ENCODE results near the gene PRMT1. TPM values are rescaled to one million over a fixed set of nuclear protein-coding genes. Genes with fewer than 3 reads are reported as not detected.

The PRMT1 gene
- total RNA-seq, 1 donor from 2014 or later = 235 TPM

- peak overlapping the region; percentile 69 for H3K27ac Mint-ChIP-seq (ENCODE audit: unreplicated experiment)
- peak overlapping the region; percentile 50 for H3K9ac ChIP-seq (ENCODE audit: low read length)
- DNase-seq (ENCODE audit: low read depth) = peak; percentile 49
Measured at GRCh38 chr19:49691243-49692146, 14.4 kb downstream of the PRMT1 start.

DNA sequence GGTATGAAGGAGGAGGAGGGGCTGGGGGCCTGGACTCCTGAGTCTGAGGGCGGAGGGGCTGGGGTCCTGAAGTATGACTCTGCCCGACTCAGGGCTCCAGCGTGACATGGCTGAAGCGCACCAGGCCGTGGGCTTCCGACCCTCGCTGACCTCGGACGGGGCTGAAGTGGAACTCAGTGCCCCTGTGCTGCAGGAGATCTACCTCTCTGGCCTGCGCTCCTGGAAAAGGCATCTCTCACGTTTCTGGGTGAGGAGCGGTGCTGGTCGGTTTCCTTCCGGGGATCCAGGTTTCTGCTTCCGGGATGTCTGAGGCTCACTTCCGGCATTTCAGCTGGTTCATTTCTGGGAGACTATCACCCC is 15.1 kb downstream of the PRMT1 start:
- no peaks in the 10 kb centered on the region for H3K9me3 Mint-ChIP-seq (ENCODE audit: unreplicated experiment)
- Histone ChIP-seq H4K20me1 (ENCODE audit: insufficient read depth, low read length) (peaks cover 14% of the 10 kb centered on the region), H3K9ac (ENCODE audit: low read length) (no peak overlapping the region), H3K9me3 (ENCODE audit: insufficient read depth, low read depth, low read length) (no peaks in the 10 kb centered on the region), H3K36me3 (ENCODE audit: insufficient read depth, low read length) (peaks cover 3% of the 10 kb centered on the region), H3K4me3 (ENCODE audit: insufficient read depth, low read depth, low read length) (no peak overlapping the region), H3K27ac (ENCODE audit: low read depth, low read length) (no peak overlapping the region), H3K79me2 (ENCODE audit: insufficient read depth, low read length) (no peaks in the 10 kb centered on the region), H3K4me2 (ENCODE audit: low read length) (peak overlapping the region; percentile 91), H3K4me1 (ENCODE audit: insufficient read depth, low read length) (peaks cover 15% of the 10 kb centered on the region), H2AFZ (ENCODE audit: low read depth, low read length) (peak overlapping the region; percentile 47), H3K27me3 (ENCODE audit: insufficient read depth, low read length) (no peaks in the 10 kb centered on the region)
- H3K4me1 Mint-ChIP-seq (ENCODE audit: low read depth, unreplicated experiment) = peaks cover 12% of the 10 kb centered on the region
- H3K36me3 Mint-ChIP-seq (ENCODE audit: low read depth, unreplicated experiment) = peaks cover 7% of the 10 kb centered on the region
- H3K27me3 Mint-ChIP-seq (ENCODE audit: low read depth, unreplicated experiment) = no peaks in the 10 kb centered on the region
- FAIRE-seq (no peak), DNase-seq (ENCODE audit: low read depth) (no peak)
- TF ChIP-seq, protein P1, sequence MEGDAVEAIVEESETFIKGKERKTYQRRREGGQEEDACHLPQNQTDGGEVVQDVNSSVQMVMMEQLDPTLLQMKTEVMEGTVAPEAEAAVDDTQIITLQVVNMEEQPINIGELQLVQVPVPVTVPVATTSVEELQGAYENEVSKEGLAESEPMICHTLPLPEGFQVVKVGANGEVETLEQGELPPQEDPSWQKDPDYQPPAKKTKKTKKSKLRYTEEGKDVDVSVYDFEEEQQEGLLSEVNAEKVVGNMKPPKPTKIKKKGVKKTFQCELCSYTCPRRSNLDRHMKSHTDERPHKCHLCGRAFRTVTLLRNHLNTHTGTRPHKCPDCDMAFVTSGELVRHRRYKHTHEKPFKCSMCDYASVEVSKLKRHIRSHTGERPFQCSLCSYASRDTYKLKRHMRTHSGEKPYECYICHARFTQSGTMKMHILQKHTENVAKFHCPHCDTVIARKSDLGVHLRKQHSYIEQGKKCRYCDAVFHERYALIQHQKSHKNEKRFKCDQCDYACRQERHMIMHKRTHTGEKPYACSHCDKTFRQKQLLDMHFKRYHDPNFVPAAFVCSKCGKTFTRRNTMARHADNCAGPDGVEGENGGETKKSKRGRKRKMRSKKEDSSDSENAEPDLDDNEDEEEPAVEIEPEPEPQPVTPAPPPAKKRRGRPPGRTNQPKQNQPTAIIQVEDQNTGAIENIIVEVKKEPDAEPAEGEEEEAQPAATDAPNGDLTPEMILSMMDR (IDR thresholded peaks at IDR 0.05; ENCODE audit: insufficient read depth, low read depth, low read length) = no peak
- H3K4me3 Mint-ChIP-seq (ENCODE audit: unreplicated experiment) = peak overlapping the region; percentile 90
- peak overlapping the region; percentile 47 for H3K27ac Mint-ChIP-seq (ENCODE audit: unreplicated experiment)

More at GRCh38 chr19:49691243-49692146, 14.4 kb downstream of the PRMT1 start:
- peak overlapping the region; percentile 54 for H2AFZ ChIP-seq (ENCODE audit: low read depth, low read length)
- TF ChIP-seq EZH2 (IDR thresholded peaks at IDR 0.05; ENCODE audit: insufficient read depth, low read length) = no peak
- TF ChIP-seq, protein P1 (IDR thresholded peaks at IDR 0.05; ENCODE audit: insufficient read depth, low read depth, low read length) = no peak
- no peak overlapping the region for H3K27ac ChIP-seq (ENCODE audit: low read depth, low read length)
- H3K27me3 Mint-ChIP-seq (ENCODE audit: low read depth, unreplicated experiment) = no peaks in the 10 kb centered on the region
- FAIRE-seq = no peak
- H3K27me3 ChIP-seq (ENCODE audit: insufficient read depth, low read length) = no peaks in the 10 kb centered on the region
- peaks cover 14% of the 10 kb centered on the region for H4K20me1 ChIP-seq (ENCODE audit: insufficient read depth, low read length)
- H3K4me2 ChIP-seq (ENCODE audit: low read length) = peak overlapping the region; percentile 91
- peak overlapping the region; percentile 90 for H3K4me3 Mint-ChIP-seq (ENCODE audit: unreplicated experiment)
- peak overlapping the region; percentile 57 for H3K4me3 ChIP-seq (ENCODE audit: insufficient read depth, low read depth, low read length)
- H3K9me3 ChIP-seq (ENCODE audit: insufficient read depth, low read depth, low read length) = no peaks in the 10 kb centered on the region
- H3K4me1 ChIP-seq (ENCODE audit: insufficient read depth, low read length) = peaks cover 15% of the 10 kb centered on the region
- peaks cover 7% of the 10 kb centered on the region for H3K36me3 Mint-ChIP-seq (ENCODE audit: low read depth, unreplicated experiment)
- no peaks in the 10 kb centered on the region for H3K79me2 ChIP-seq (ENCODE audit: insufficient read depth, low read length)
- peaks cover 3% of the 10 kb centered on the region for H3K36me3 ChIP-seq (ENCODE audit: insufficient read depth, low read length)
- H3K4me1 Mint-ChIP-seq (ENCODE audit: low read depth, unreplicated experiment) = peaks cover 12% of the 10 kb centered on the region
- no peaks in the 10 kb centered on the region for H3K9me3 Mint-ChIP-seq (ENCODE audit: unreplicated experiment)

DNA sequence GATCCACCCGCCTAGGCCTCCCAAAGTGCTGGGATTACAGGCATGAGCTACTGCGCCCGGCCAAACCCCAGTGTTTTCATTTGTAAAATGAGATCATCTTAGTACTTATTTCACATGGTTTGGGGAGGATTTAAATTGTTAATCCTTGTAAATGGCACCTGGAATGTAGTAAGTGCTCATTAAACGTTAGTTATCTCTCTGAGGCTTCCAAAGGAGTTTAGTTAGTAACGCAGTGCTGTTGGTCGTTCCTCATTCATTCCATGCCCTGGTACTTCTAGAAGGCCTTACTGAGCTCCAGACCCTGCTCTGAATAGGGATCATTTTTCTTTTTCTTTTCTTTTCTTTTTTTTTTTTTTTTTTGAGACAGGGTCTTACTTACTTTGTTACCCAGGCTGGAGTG is 19.0 kb downstream of the PRMT1 start:
- FAIRE-seq (no peak), DNase-seq (ENCODE audit: low read depth) (no peak)
- no peak overlapping the region for H3K27ac ChIP-seq (ENCODE audit: low read depth, low read length)
- H3K36me3 Mint-ChIP-seq (ENCODE audit: low read depth, unreplicated experiment) = peaks cover 3% of the 10 kb centered on the region
- TF ChIP-seq, protein P1 (IDR thresholded peaks at IDR 0.05; ENCODE audit: insufficient read depth, low read depth, low read length) = no peak
- no peak overlapping the region for H2AFZ ChIP-seq (ENCODE audit: low read depth, low read length)
- no peak overlapping the region for H3K4me3 Mint-ChIP-seq (ENCODE audit: unreplicated experiment)
- no peak overlapping the region for H3K9ac ChIP-seq (ENCODE audit: low read length)
- H4K20me1 ChIP-seq (ENCODE audit: insufficient read depth, low read length) = no peaks in the 10 kb centered on the region
- no peaks in the 10 kb centered on the region for H3K4me1 ChIP-seq (ENCODE audit: insufficient read depth, low read length)
- H3K36me3 ChIP-seq (ENCODE audit: insufficient read depth, low read length) = no peaks in the 10 kb centered on the region
- H3K4me3 ChIP-seq (ENCODE audit: insufficient read depth, low read depth, low read length) = no peak overlapping the region
- no peaks in the 10 kb centered on the region for H3K9me3 ChIP-seq (ENCODE audit: insufficient read depth, low read depth, low read length)
- H3K27me3 ChIP-seq (ENCODE audit: insufficient read depth, low read length) = no peaks in the 10 kb centered on the region
- no peaks in the 10 kb centered on the region for H3K27me3 Mint-ChIP-seq (ENCODE audit: low read depth, unreplicated experiment)
- H3K9me3 Mint-ChIP-seq (ENCODE audit: unreplicated experiment) = no peaks in the 10 kb centered on the region
- no peaks in the 10 kb centered on the region for H3K4me1 Mint-ChIP-seq (ENCODE audit: low read depth, unreplicated experiment)
- no peak overlapping the region for H3K4me2 ChIP-seq (ENCODE audit: low read length)
- no peaks in the 10 kb centered on the region for H3K79me2 ChIP-seq (ENCODE audit: insufficient read depth, low read length)
- H3K27ac Mint-ChIP-seq (ENCODE audit: unreplicated experiment) = no peak overlapping the region

Measured in astrocyte (in vitro differentiated cells and primary cell).